HG02642 (cell line): ENCODE measurements around the gene GPR17.

Experiments
- ATAC-seq: cut with Tn5 transposase; IDR thresholded peaks from one replicate; pipeline ENCODE4 v1.9.1; 2021; ENCODE audit warnings: mild to moderate bottlenecking; ENCODE audit not compliant: unreplicated experiment, poor library complexity

Gene GPR17

GRCh38 chr2:127651381-127651809, 5.4 kb downstream of the GPR17 start:
- ATAC-seq = no peak

GRCh38 chr2:127651971-127652550, 6.1 kb downstream of the GPR17 start:
- ATAC-seq = no peak

- ATAC-seq = no peak
These were observed 6.9 kb downstream of the GPR17 start for GRCh38 chr2:127652786-127653357.

- no peak for ATAC-seq
These were observed 7.6 kb downstream of the GPR17 start for GRCh38 chr2:127653421-127654083.

- no peak for ATAC-seq
These were observed 8.3 kb downstream of the GPR17 start for GRCh38 chr2:127654084-127654837.

GRCh38 chr2:127654838-127655175, 8.9 kb downstream of the GPR17 start:
- ATAC-seq = no peak

- no peak for ATAC-seq
These were observed 9.5 kb downstream of the GPR17 start for GRCh38 chr2:127655209-127656073.

GRCh38 chr2:127656569-127657231, 10.7 kb downstream of the GPR17 start:
- ATAC-seq = no peak

GRCh38 chr2:127657232-127657595, 11.3 kb downstream of the GPR17 start:
- ATAC-seq = no peak

GRCh38 chr2:127658146-127658545, 12.2 kb downstream of the GPR17 start:
- ATAC-seq = no peak

- ATAC-seq = no peak
These were observed 12.9 kb downstream of the GPR17 start for GRCh38 chr2:127658641-127659407.

GRCh38 chr2:127659408-127660290, 13.7 kb downstream of the GPR17 start:
- ATAC-seq = no peak

- ATAC-seq = no peak
These were observed 14.3 kb downstream of the GPR17 start for GRCh38 chr2:127660291-127660578.

- ATAC-seq = no peak
These were observed 15.2 kb downstream of the GPR17 start for GRCh38 chr2:127661072-127661649.

GRCh38 chr2:127661949-127662510, 16.1 kb downstream of the GPR17 start:
- ATAC-seq = no peak

GRCh38 chr2:127662937-127663565, 17.1 kb downstream of the GPR17 start:
- ATAC-seq = no peak

GRCh38 chr2:127663566-127664064, 17.7 kb downstream of the GPR17 start:
- ATAC-seq = no peak
